Measurements from ENCODE around the gene XG. TPM values are rescaled to one million over a fixed set of nuclear protein-coding genes. Genes with fewer than 3 reads are reported as not detected.
A peak's percentile ranks its signal among the peaks of the same experiment; 100 is the strongest.
"Not testable (repeated sequence)": the region's sequence is repeated elsewhere in the genome, so short reads cannot be mapped to it uniquely, and the experiment has no call there.

The XG gene
- total RNA-seq: under 1 TPM; 0.55 to 0.71 TPM
- under 1 TPM; 0.21 to 0.24 TPM for polyA plus RNA-seq
- long read RNA-seq, donor 1: 0 reads
- long read RNA-seq, donor 2: 0 reads
- long read RNA-seq, donor 3: 0 reads
- long read RNA-seq, donor 4: 0 reads
- long read RNA-seq, donor 5: 0 reads

GRCh38 chrX:2751874-2752300 is at the start of gene XG:
Gene XG (plus strand): TSS chrX:2752040. CDS start chrX:2752275, 235 bp downstream.
- H3K4me1 ChIP-seq (ENCODE audit: control insufficient read depth in 5 of 5, insufficient read depth in 5 of 5, low read length in 5 of 5); H3K9ac ChIP-seq (ENCODE audit: insufficient read depth in 1 of 2, low read length in 2 of 2); H3K4me3 ChIP-seq; H3K27ac ChIP-seq (ENCODE audit: low read depth in 1 of 2, low read length in 1 of 2); H3K9me3 ChIP-seq (ENCODE audit: control insufficient read depth in 4 of 4, insufficient read depth in 3 of 4, low read length in 3 of 4); H3K36me3 ChIP-seq (ENCODE audit: control insufficient read depth in 4 of 4, insufficient read depth in 4 of 4, low read length in 4 of 4); ATAC-seq (ENCODE audit: insufficient read depth, low FRiP score); H3K27me3 ChIP-seq (ENCODE audit: control insufficient read depth in 3 of 3, insufficient read depth in 3 of 3, low read length in 2 of 3); DNase-seq: not testable (repeated sequence)
- 77 to 90% methylated on average over 11 of the region's 11 CpGs for WGBS, 2 donors

- H3K27me3 ChIP-seq (ENCODE audit: control insufficient read depth in 3 of 3, insufficient read depth in 3 of 3, low read length in 2 of 3): peaks cover 0 to 8% (median 0%) of the 10 kb centered on the region in 3 donors
- no peaks in the 10 kb centered on the region for H3K9me3 ChIP-seq (ENCODE audit: control insufficient read depth in 4 of 4, insufficient read depth in 3 of 4, low read length in 3 of 4)
- no peak overlapping the region for H3K4me3 ChIP-seq
- 54 to 65% methylated on average over 14 of the region's 14 CpGs for WGBS, 2 donors
- no peak for TF ChIP-seq CTCF (IDR thresholded peaks at IDR 0.05; ENCODE audit: control extremely low read depth, extremely low read depth)
- ATAC-seq (ENCODE audit: insufficient read depth, low FRiP score): no peak
- peak in 2 of 3 donors; percentile 39 to 41 for DNase-seq
- H3K27ac ChIP-seq (ENCODE audit: low read depth in 1 of 2, low read length in 1 of 2): peak overlapping the region; percentile 76 to 81
- no peak overlapping the region for H3K9ac ChIP-seq (ENCODE audit: insufficient read depth in 1 of 2, low read length in 2 of 2)
- peaks cover 0 to 8% (median 2%) of the 10 kb centered on the region in 4 donors for H3K36me3 ChIP-seq (ENCODE audit: control insufficient read depth in 4 of 4, insufficient read depth in 4 of 4, low read length in 4 of 4)
- peaks cover 7 to 68% (median 10%) of the 10 kb centered on the region in 5 donors for H3K4me1 ChIP-seq (ENCODE audit: control insufficient read depth in 5 of 5, insufficient read depth in 5 of 5, low read length in 5 of 5)
These were observed 47.9 kb upstream of the XG start for GRCh38 chrX:2703991-2704369.

GRCh38 chrX:2705046-2705832 is 46.6 kb upstream of the XG start:
- ATAC-seq (ENCODE audit: insufficient read depth, low FRiP score): no peak
- H3K27ac ChIP-seq (ENCODE audit: low read depth in 1 of 2, low read length in 1 of 2): peak overlapping the region; percentile 76 to 81
- no peak overlapping the region for H3K4me3 ChIP-seq
- H3K27me3 ChIP-seq (ENCODE audit: control insufficient read depth in 3 of 3, insufficient read depth in 3 of 3, low read length in 2 of 3): peaks cover 0 to 14% (median 0%) of the 10 kb centered on the region in 3 donors
- H3K9me3 ChIP-seq (ENCODE audit: control insufficient read depth in 4 of 4, insufficient read depth in 3 of 4, low read length in 3 of 4): no peaks in the 10 kb centered on the region
- peaks cover 0 to 6% (median 3%) of the 10 kb centered on the region in 4 donors for H3K36me3 ChIP-seq (ENCODE audit: control insufficient read depth in 4 of 4, insufficient read depth in 4 of 4, low read length in 4 of 4)
- 65 to 70% methylated on average over 18 of the region's 18 CpGs for WGBS, 2 donors
- TF ChIP-seq CTCF (IDR thresholded peaks at IDR 0.05; ENCODE audit: control extremely low read depth, extremely low read depth): no peak
- peaks cover 8 to 72% (median 13%) of the 10 kb centered on the region in 5 donors for H3K4me1 ChIP-seq (ENCODE audit: control insufficient read depth in 5 of 5, insufficient read depth in 5 of 5, low read length in 5 of 5)
- DNase-seq: peak in 2 of 3 donors; percentile 23
- no peak overlapping the region for H3K9ac ChIP-seq (ENCODE audit: insufficient read depth in 1 of 2, low read length in 2 of 2)

GRCh38 chrX:2707334-2707760 is 44.5 kb upstream of the XG start:
- Histone ChIP-seq H3K9ac (ENCODE audit: insufficient read depth in 1 of 2, low read length in 2 of 2) (no peak overlapping the region), H3K27me3 (ENCODE audit: control insufficient read depth in 3 of 3, insufficient read depth in 3 of 3, low read length in 2 of 3) (peaks cover 0 to 14% (median 0%) of the 10 kb centered on the region in 3 donors), H3K9me3 (ENCODE audit: control insufficient read depth in 4 of 4, insufficient read depth in 3 of 4, low read length in 3 of 4) (no peaks in the 10 kb centered on the region), H3K4me3 (no peak overlapping the region), H3K36me3 (ENCODE audit: control insufficient read depth in 4 of 4, insufficient read depth in 4 of 4, low read length in 4 of 4) (peaks cover 0 to 3% (median 1%) of the 10 kb centered on the region in 4 donors), H3K4me1 (ENCODE audit: control insufficient read depth in 5 of 5, insufficient read depth in 5 of 5, low read length in 5 of 5) (peaks cover 8 to 61% (median 13%) of the 10 kb centered on the region in 5 donors), H3K27ac (ENCODE audit: low read depth in 1 of 2, low read length in 1 of 2) (peak overlapping the region; percentile 37 to 64)
- TF ChIP-seq CTCF (IDR thresholded peaks at IDR 0.05; ENCODE audit: control extremely low read depth, extremely low read depth): no peak
- 7 to 18% methylated on average over 12 of the region's 12 CpGs for WGBS, 2 donors
- DNase-seq (peak; percentile 68 to 81 (median 78)), ATAC-seq (ENCODE audit: insufficient read depth, low FRiP score) (peak; percentile 46)

All from lung (tissue), 16 donors.